MCF 10A (cell line): ENCODE results near the gene DLEC1. TPM values are rescaled to one million over a fixed set of nuclear protein-coding genes. Genes with fewer than 3 reads are reported as not detected.

Source experiments
- BruUV-seq: library from RNA; stranded (reverse); fragments of 400-500 nt; replicated peaks from 2 replicates; lab custom pipeline; 2021; lab: Mats Ljungman, UMichigan
- CTCF ChIA-PET: fragments of 300-600 bp; sonication (Branson Sonifier 250); formaldehyde crosslinking; extraction: SDS; loops from one replicate; lab custom pipeline; 2021; ENCODE audit warnings: antibody characterized with exemption, inconsistent platforms; lab: Yijun Ruan, JAX
- POLR2A ChIA-PET: fragments of 300-600, 350-650 bp; sonication (Branson Sonifier 250); formaldehyde crosslinking; extraction: SDS; loops from one replicate; lab custom pipeline; 2020; ENCODE audit warnings: antibody characterized with exemption, inconsistent platforms; lab: Yijun Ruan, JAX
- DNase-seq: peaks from one replicate; pipeline ENCODE4 v3.0.0-alpha.2; 2018; ENCODE audit not compliant: unreplicated experiment
- H3K27ac Mint-ChIP-seq: one replicate; pipeline ENCODE4 v1.8.0; 2022; ENCODE audit warnings: mild to moderate bottlenecking, low read depth, mixed read lengths; ENCODE audit not compliant: unreplicated experiment
- H3K27me3 Mint-ChIP-seq: one replicate; pipeline ENCODE4 v1.8.0; 2022; ENCODE audit warnings: mixed read lengths; ENCODE audit not compliant: insufficient read depth, unreplicated experiment
- H3K36me3 Mint-ChIP-seq: one replicate; pipeline ENCODE4 v1.8.0; 2022; ENCODE audit warnings: mild to moderate bottlenecking, moderate library complexity, mixed read lengths; ENCODE audit not compliant: insufficient read depth, unreplicated experiment
- H3K4me1 Mint-ChIP-seq: one replicate; pipeline ENCODE4 v1.8.0; 2022; ENCODE audit warnings: mixed read lengths; ENCODE audit not compliant: insufficient read depth, unreplicated experiment
- H3K4me3 Mint-ChIP-seq: one replicate; pipeline ENCODE4 v1.8.0; 2022; ENCODE audit warnings: mild to moderate bottlenecking, moderate library complexity, mixed read lengths; ENCODE audit not compliant: unreplicated experiment
- H3K9me3 Mint-ChIP-seq: one replicate; pipeline ENCODE4 v1.8.0; 2022; ENCODE audit warnings: mixed read lengths; ENCODE audit not compliant: unreplicated experiment
- CTCF ChIP-seq: fragments of 200-600 bp; IDR thresholded peaks from one replicate; pipeline ENCODE4 v1.8.0; 2022; ENCODE audit warnings: antibody characterized with exemption, mild to moderate bottlenecking; ENCODE audit not compliant: unreplicated experiment
- intact Hi-C: fragments of 100-400 bp; cut with micrococcal nuclease; formaldehyde crosslinking; loops from 2 replicates; pipeline ENCODE4 v1.14.1; 2022
- total RNA-seq: library from RNA; stranded (reverse); gene quantifications from 2 replicates; pipeline ENCODE4 v1.2.3, GENCODE V29; 2022

The DLEC1 gene
- total RNA-seq, 1 experiment from 2014 or later: 1.3 TPM

GRCh38 chr3:38083871-38084333, 44.9 kb downstream of the DLEC1 start:
- H3K9me3 Mint-ChIP-seq: peaks cover 10% of the 10 kb centered on the region
- H3K4me3 Mint-ChIP-seq: no peak overlapping the region
- no peaks in the 10 kb centered on the region for H3K4me1 Mint-ChIP-seq
- ChIA-PET CTCF (interaction anchor here (0.7 kb wide), 1 partner anchor 186 kb away, joined by 3 read pairs; no protein-coding TSS in a partner anchor), POLR2A (no interaction called here)
- peaks cover 11% of the 10 kb centered on the region for H3K27me3 Mint-ChIP-seq
- intact Hi-C loops: no loop called here
- BruUV-seq: no TSS peak
- peaks cover 13% of the 10 kb centered on the region for H3K36me3 Mint-ChIP-seq
- TF ChIP-seq CTCF: no peak
- H3K27ac Mint-ChIP-seq: no peak overlapping the region
- no peak for DNase-seq

GRCh38 chr3:38084334-38085310, 45.6 kb downstream of the DLEC1 start:
- no TSS peak for BruUV-seq
- ChIA-PET POLR2A (no interaction called here), CTCF (interaction anchor here (1.4 kb wide), 1 partner anchor 33 kb away, joined by 4 read pairs; no protein-coding TSS in a partner anchor)
- Mint-ChIP-seq H3K36me3 (peaks cover 13% of the 10 kb centered on the region), H3K4me1 (no peaks in the 10 kb centered on the region), H3K27me3 (peaks cover 11% of the 10 kb centered on the region), H3K9me3 (peaks cover 10% of the 10 kb centered on the region), H3K27ac (no peak overlapping the region), H3K4me3 (no peak overlapping the region)
- DNase-seq: peak; percentile 22
- intact Hi-C loops: no loop called here
- no peak for TF ChIP-seq CTCF

GRCh38 chr3:38085311-38085942, 46.4 kb downstream of the DLEC1 start:
- Mint-ChIP-seq H3K27me3 (peaks cover 11% of the 10 kb centered on the region), H3K36me3 (peaks cover 13% of the 10 kb centered on the region), H3K4me3 (no peak overlapping the region), H3K27ac (no peak overlapping the region), H3K9me3 (peaks cover 10% of the 10 kb centered on the region), H3K4me1 (no peaks in the 10 kb centered on the region)
- POLR2A ChIA-PET: no interaction called here
- BruUV-seq: no TSS peak
- intact Hi-C loops: no loop called here
- no peak for TF ChIP-seq CTCF
- no peak for DNase-seq
- CTCF ChIA-PET: interaction anchor here (1.4 kb wide), 1 partner anchor 32 kb away, joined by 4 read pairs; no protein-coding TSS in a partner anchor

DNA sequence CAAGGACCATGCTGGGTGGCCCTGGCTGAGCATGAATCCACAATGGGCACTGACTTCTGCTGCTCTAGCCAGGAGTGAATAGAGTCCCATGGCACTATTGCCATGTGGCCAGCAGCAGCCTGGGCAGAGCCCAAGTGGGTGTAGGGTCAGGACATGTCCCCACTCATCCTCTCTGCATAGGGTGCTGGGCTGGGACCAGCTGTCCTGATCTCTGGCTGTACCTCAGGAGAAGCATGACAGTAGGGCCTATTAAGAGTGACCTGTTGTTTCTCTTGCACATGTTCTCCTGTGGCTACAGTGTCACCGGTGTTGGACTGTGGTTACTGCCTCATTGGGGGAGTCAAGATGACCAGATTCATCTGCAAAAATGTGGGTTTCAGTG, 46.9 kb downstream of the DLEC1 start:
- POLR2A ChIA-PET: no interaction called here
- Mint-ChIP-seq H3K36me3 (peaks cover 13% of the 10 kb centered on the region), H3K4me3 (no peak overlapping the region)

More for the DNA sequence above, 46.9 kb downstream of the DLEC1 start:
- Mint-ChIP-seq H3K9me3 (peaks cover 10% of the 10 kb centered on the region), H3K27ac (no peak overlapping the region), H3K27me3 (peaks cover 12% of the 10 kb centered on the region), H3K4me1 (no peaks in the 10 kb centered on the region)
- no TSS peak for BruUV-seq
- CTCF ChIA-PET: interaction anchor here (0.7 to 1.4 kb wide), 2 partner anchors 31 to 233 kb away, joined by 3 to 4 read pairs; no protein-coding TSS in a partner anchor
- no peak for DNase-seq
- TF ChIP-seq CTCF: no peak
- intact Hi-C loops: no loop called here
